ENCODE data around the gene SHMT2. TPM values are rescaled to one million over a fixed set of nuclear protein-coding genes. Genes with fewer than 3 reads are reported as not detected.

The SHMT2 gene
- total and polyA plus RNA-seq, 2 experiments from 2014 or later = 125 to 387 TPM

DNA sequence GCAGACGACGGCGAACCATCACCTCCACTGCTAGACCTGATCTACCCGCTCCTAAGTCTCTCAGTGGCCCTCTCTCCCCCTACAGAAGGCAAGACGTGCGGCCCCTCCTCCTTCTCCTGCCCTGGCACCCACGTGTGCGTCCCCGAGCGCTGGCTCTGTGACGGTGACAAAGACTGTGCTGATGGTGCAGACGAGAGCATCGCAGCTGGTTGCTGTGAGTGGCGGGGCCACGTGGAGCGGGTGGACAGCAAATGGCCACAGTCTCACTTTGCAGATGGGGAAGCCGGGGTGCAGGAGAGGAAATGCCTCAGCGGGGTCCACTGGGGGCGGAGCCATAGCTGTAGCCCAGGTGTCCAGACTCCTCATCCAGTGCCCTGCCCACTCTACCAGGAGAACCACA, 34.3 kb upstream of the SHMT2 start:
- Histone ChIP-seq H3K36me3 (ENCODE audit: insufficient read depth) (peaks cover 26% of the 10 kb centered on the region; the same call in 1 of the 2 replicates), H3K9me2 (ENCODE audit: insufficient read depth) (no peaks in the 10 kb centered on the region), H3F3A (replicated peaks; ENCODE audit: low read depth) (peaks cover 12% of the 10 kb centered on the region; the same call in 1 of the 2 replicates), H3K4me1 (ENCODE audit: insufficient read depth) (no peaks in the 10 kb centered on the region), H3K4me3 (no peak overlapping the region), H4K20me1 (replicated peaks; ENCODE audit: insufficient read depth) (no peaks in the 10 kb centered on the region; the same call in 1 of the 2 replicates), H3K27ac (ENCODE audit: low read depth) (no peak overlapping the region), H3K79me2 (replicated peaks; ENCODE audit: insufficient read depth) (no peaks in the 10 kb centered on the region), H2AFZ (no peak overlapping the region), H3K27me3 (ENCODE audit: insufficient read depth) (no peaks in the 10 kb centered on the region), H3K4me2 (no peak overlapping the region)
- no peaks in the 10 kb centered on the region; the same call in 2 of the 3 replicates for H3K9me3 Mint-ChIP-seq
- no peak overlapping the region for H3K4me3 Mint-ChIP-seq
- peaks cover 96% of the 10 kb centered on the region for H3K36me3 Mint-ChIP-seq (ENCODE audit: low read depth)
- no peak overlapping the region for H3K27ac Mint-ChIP-seq
- DNase-seq (ENCODE audit: low spot score) = no peak
- peaks cover 16% of the 10 kb centered on the region for H3K27me3 Mint-ChIP-seq (ENCODE audit: insufficient read depth, low read depth, poor library complexity)
- no peaks in the 10 kb centered on the region for H3K4me1 Mint-ChIP-seq
- TF ChIP-seq, protein P1, sequence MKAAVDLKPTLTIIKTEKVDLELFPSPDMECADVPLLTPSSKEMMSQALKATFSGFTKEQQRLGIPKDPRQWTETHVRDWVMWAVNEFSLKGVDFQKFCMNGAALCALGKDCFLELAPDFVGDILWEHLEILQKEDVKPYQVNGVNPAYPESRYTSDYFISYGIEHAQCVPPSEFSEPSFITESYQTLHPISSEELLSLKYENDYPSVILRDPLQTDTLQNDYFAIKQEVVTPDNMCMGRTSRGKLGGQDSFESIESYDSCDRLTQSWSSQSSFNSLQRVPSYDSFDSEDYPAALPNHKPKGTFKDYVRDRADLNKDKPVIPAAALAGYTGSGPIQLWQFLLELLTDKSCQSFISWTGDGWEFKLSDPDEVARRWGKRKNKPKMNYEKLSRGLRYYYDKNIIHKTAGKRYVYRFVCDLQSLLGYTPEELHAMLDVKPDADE (IDR thresholded peaks at IDR 0.05) = no peak
- TF ChIP-seq JUNB (IDR thresholded peaks at IDR 0.05; ENCODE audit: unreplicated experiment) (no peak), ZNF114 (CRISPR knock-in tag; IDR thresholded peaks at IDR 0.05) (no peak), REST (IDR thresholded peaks at IDR 0.05; ENCODE audit: unreplicated experiment) (no peak), CREB1 (CRISPR knock-in tag; IDR thresholded peaks at IDR 0.05; ENCODE audit: low read depth) (no peak), EZH2phosphoT487 (IDR thresholded peaks at IDR 0.05; ENCODE audit: unreplicated experiment) (no peak), ZNF462 (CRISPR knock-in tag; IDR thresholded peaks at IDR 0.05) (no peak), POLR2AphosphoS5 (IDR thresholded peaks at IDR 0.05; ENCODE audit: low read depth) (no peak), NANOG (IDR thresholded peaks at IDR 0.05; ENCODE audit: borderline replicate concordance) (no peak), STAT1 (IDR thresholded peaks at IDR 0.05; ENCODE audit: unreplicated experiment) (no peak), EZH2 (IDR thresholded peaks at IDR 0.05; ENCODE audit: low read depth, unreplicated experiment) (no peak), CTCF (conservative IDR thresholded peaks at IDR 0.05; ENCODE audit: low read depth in 2 of 2) (no peak), ZNF331 (CRISPR knock-in tag; IDR thresholded peaks at IDR 0.05; ENCODE audit: low read depth) (no peak)
- ATAC-seq = no peak
